Colonic mucosa (tissue), 4 donors: Measurements from ENCODE around the gene FOXP1. TPM values are rescaled to one million over a fixed set of nuclear protein-coding genes. Genes with fewer than 3 reads are reported as not detected.

Source experiments
- DNase-seq: peaks from one replicate; pipeline ENCODE4 v3.0.0-alpha.2; 2020
- H3K27ac ChIP-seq: fragments of 200-600 bp; one replicate; pipeline ENCODE4 v1.8.0; 2021
- H3K27me3 ChIP-seq: fragments of 200-600 bp; one replicate; pipeline ENCODE4 v1.8.0; 2021
- H3K36me3 ChIP-seq: fragments of 200-600 bp; one replicate; pipeline ENCODE4 v1.8.0; 2021
- H3K4me1 ChIP-seq: fragments of 200-600 bp; one replicate; pipeline ENCODE4 v1.8.0; 2021; ENCODE audit warnings: mild to moderate bottlenecking
- H3K4me3 ChIP-seq: fragments of 200-600 bp; one replicate; pipeline ENCODE4 v1.8.0; 2021
- H3K9ac ChIP-seq, 2 donors: one replicate each; pipeline ENCODE4 v1.7.0; 2013; ENCODE audit warnings: control low read depth in 2 of 2, low read depth in 2 of 2, low read length in 2 of 2
- H3K9me3 ChIP-seq: fragments of 200-600 bp; one replicate; pipeline ENCODE4 v1.8.0; 2021
- CTCF ChIP-seq: fragments of 200-600 bp; IDR thresholded peaks from one replicate; pipeline ENCODE4 v1.8.0; 2022; ENCODE audit warnings: antibody characterized with exemption, mild to moderate bottlenecking
- intact Hi-C: fragments of 100-400 bp; cut with DNase I; formaldehyde crosslinking; loops from one replicate; pipeline ENCODE4 v1.14.1; 2022
- total RNA-seq, 2 donors: library from RNA; stranded (reverse); fragmentation: NEBNext Ultra II Directional in 1 of 2; extraction: Animal tissue kit (Norgen Biotek cat#: 25700) in 1 of 2; gene quantifications; one replicate each; pipeline ENCODE4 v1.2.1, GENCODE V29; 2021
- donor health status: healthy.
- donor health status: DM: no; HTN: no; CAD: no.
- donor health status: DM: no; HTN: no; CAD: no.

FOXP1 gene
- total RNA-seq, 2 donors from 2014 or later: 127 to 128 TPM

GRCh38 chr3:71356265-71356664, 227.3 kb downstream of the FOXP1 start:
- no peak overlapping the region for H3K27ac ChIP-seq
- no peak for DNase-seq
- H3K4me3 ChIP-seq: no peak overlapping the region
- no peaks in the 10 kb centered on the region for H3K27me3 ChIP-seq
- H3K36me3 ChIP-seq: no peaks in the 10 kb centered on the region
- no peak overlapping the region for H3K9ac ChIP-seq
- intact Hi-C loops: no loop called here
- TF ChIP-seq CTCF: no peak
- no peaks in the 10 kb centered on the region for H3K4me1 ChIP-seq
- H3K9me3 ChIP-seq: no peaks in the 10 kb centered on the region

GRCh38 chr3:71355862-71356261, 227.7 kb downstream of the FOXP1 start:
- Histone ChIP-seq H3K27me3 (no peaks in the 10 kb centered on the region), H3K36me3 (no peaks in the 10 kb centered on the region), H3K27ac (no peak overlapping the region), H3K4me3 (no peak overlapping the region), H3K4me1 (no peaks in the 10 kb centered on the region), H3K9ac (no peak overlapping the region), H3K9me3 (no peaks in the 10 kb centered on the region)
- intact Hi-C loops: no loop called here
- DNase-seq: no peak
- no peak for TF ChIP-seq CTCF

- Histone ChIP-seq H3K27ac (no peak overlapping the region), H3K27me3 (no peaks in the 10 kb centered on the region), H3K9ac (no peak overlapping the region), H3K4me1 (no peaks in the 10 kb centered on the region), H3K36me3 (no peaks in the 10 kb centered on the region), H3K4me3 (no peak overlapping the region), H3K9me3 (no peaks in the 10 kb centered on the region)
- intact Hi-C loops: no loop called here
- no peak for TF ChIP-seq CTCF
- DNase-seq: no peak
Observed at GRCh38 chr3:71355037-71355436, 228.5 kb downstream of the FOXP1 start.

GRCh38 chr3:71351403-71352149, 232.0 kb downstream of the FOXP1 start:
- Histone ChIP-seq H3K9ac (no peak overlapping the region), H3K9me3 (no peaks in the 10 kb centered on the region), H3K27ac (no peak overlapping the region), H3K27me3 (no peaks in the 10 kb centered on the region), H3K36me3 (no peaks in the 10 kb centered on the region), H3K4me3 (no peak overlapping the region), H3K4me1 (no peaks in the 10 kb centered on the region)
- no peak for DNase-seq
- intact Hi-C loops: no loop called here
- no peak for TF ChIP-seq CTCF

- Histone ChIP-seq H3K27me3 (no peaks in the 10 kb centered on the region), H3K9me3 (no peaks in the 10 kb centered on the region), H3K27ac (no peak overlapping the region), H3K4me3 (no peak overlapping the region), H3K9ac (no peak overlapping the region), H3K36me3 (no peaks in the 10 kb centered on the region), H3K4me1 (no peaks in the 10 kb centered on the region)
- DNase-seq: no peak
- TF ChIP-seq CTCF: no peak
- intact Hi-C loops: no loop called here
Observed at GRCh38 chr3:71350998-71351397, 232.5 kb downstream of the FOXP1 start.
